GM12878 (cell line): ENCODE data around the gene NLRC5. TPM values are rescaled to one million over a fixed set of nuclear protein-coding genes. Genes with fewer than 3 reads are reported as not detected.

Experiments used
- ATF7 ChIP-seq: fragments of 450-650 bp; IDR thresholded peaks from 2 replicates; pipeline ENCODE4 v1.6.1; 2016; ENCODE audit warnings: low read depth, mild to moderate bottlenecking
- CBX3 ChIP-seq: fragments of 200-600 bp; sonication (generic); IDR thresholded peaks from 2 replicates; pipeline ENCODE4 v1.6.1; 2016; ENCODE audit warnings: low read depth, borderline replicate concordance
- DPF2 ChIP-seq: fragments of 450-650 bp; IDR thresholded peaks from 2 replicates; pipeline ENCODE4 v1.6.1; 2017; ENCODE audit warnings: mild to moderate bottlenecking
- EED ChIP-seq: sonication (generic); IDR thresholded peaks from 2 replicates; pipeline ENCODE4 v1.6.1; 2016; ENCODE audit warnings: antibody characterized with exemption, low read depth
- GATAD2B ChIP-seq: fragments of 450-650 bp; conservative IDR thresholded peaks from 2 replicates; pipeline ENCODE4 v1.6.1; 2017; ENCODE audit warnings: low read depth, mild to moderate bottlenecking, moderate library complexity
- IKZF2 ChIP-seq, 2 experiments: fragments of 450-650 bp; IDR thresholded peaks; 2 replicates each; pipeline ENCODE4 v1.6.1; 2017; ENCODE audit warnings: mild to moderate bottlenecking in 2 of 2, moderate library complexity in 2 of 2
- IRF4 ChIP-seq: IDR thresholded peaks from 2 replicates; pipeline ENCODE4 v1.6.1; 2011; ENCODE audit warnings: low read depth, low read length
- KDM1A ChIP-seq: fragments of 200-600 bp; sonication (generic); IDR thresholded peaks from 2 replicates; pipeline ENCODE4 v1.6.1; 2016; ENCODE audit warnings: borderline replicate concordance
- LARP7 ChIP-seq: fragments of 450-650 bp; IDR thresholded peaks from 2 replicates; pipeline ENCODE4 v1.6.1; 2017; ENCODE audit warnings: mild to moderate bottlenecking
- MTA2 ChIP-seq: fragments of 450-650 bp; IDR thresholded peaks from 2 replicates; pipeline ENCODE4 v1.6.1; 2016; ENCODE audit warnings: low read depth, mild to moderate bottlenecking, moderate library complexity
- MYC ChIP-seq: IDR thresholded peaks from 2 replicates; pipeline ENCODE4 v1.6.1; 2011; ENCODE audit warnings: mild to moderate bottlenecking, low read length, moderate library complexity, inconsistent platforms; ENCODE audit not compliant: insufficient read depth, insufficient replicate concordance, insufficient read length, severe bottlenecking
- NFIC ChIP-seq: IDR thresholded peaks from 2 replicates; pipeline ENCODE4 v1.6.1; 2012; ENCODE audit warnings: low read depth, mild to moderate bottlenecking, inconsistent platforms, low read length, moderate library complexity
- POLR2A ChIP-seq: IDR thresholded peaks from 2 replicates; pipeline ENCODE4 v1.6.1; 2011; ENCODE audit warnings: low read depth, mild to moderate bottlenecking, low read length
- POLR2AphosphoS2 ChIP-seq: IDR thresholded peaks from 2 replicates; pipeline ENCODE4 v1.6.1; 2011; ENCODE audit warnings: low read depth, mild to moderate bottlenecking, low read length, improper control_type of control experiment, moderate library complexity
- SP1 ChIP-seq: IDR thresholded peaks from one replicate; pipeline ENCODE4 v1.6.1; 2011; ENCODE audit warnings: low read depth, low read length
- SREBF1 ChIP-seq: IDR thresholded peaks from 2 replicates; pipeline ENCODE4 v1.6.1; 2012; ENCODE audit warnings: mild to moderate bottlenecking, low read length
- SRF ChIP-seq, 2 experiments: IDR thresholded peaks; 2 replicates each; pipeline ENCODE4 v1.6.1; 2011; ENCODE audit warnings: low read depth in 2 of 2, low read length in 2 of 2, mild to moderate bottlenecking in 1 of 2, moderate library complexity in 1 of 2
- TBL1XR1 ChIP-seq: IDR thresholded peaks from 2 replicates; pipeline ENCODE4 v1.6.1; 2012; ENCODE audit warnings: low read depth, low read length, improper control_type of control experiment
- YY1 ChIP-seq: IDR thresholded peaks from 2 replicates; pipeline ENCODE4 v1.6.1; 2011; ENCODE audit warnings: low read depth, mild to moderate bottlenecking, low read length
- polyA plus RNA-seq, 11 experiments: library from polyadenylated mRNA; depleted of rRNA in 4 of 11; unstranded in 6 of 11; stranded (reverse) in 5 of 11; fragments of >200 nt; fragmentation: Nextera tagmentation in 4 of 11; fragmentation: Illumina TruSeq in 1 of 11; extraction: Ambion mirVana in 4 of 11; extraction: Trizol in 1 of 11; gene quantifications; 1 replicate in 1 of 11; 2 replicates in 10 of 11; pipeline versions ENCODE4 v1.2.1 to v1.2.3, GENCODE V29; 2011 to 2016; ENCODE audit warnings: inconsistent platforms in 2 of 11, missing spikeins in 2 of 11, low read depth in 1 of 11
- total RNA-seq, 4 experiments: library from RNA; depleted of rRNA in 3 of 4; stranded (reverse); fragments of >200 nt in 3 of 4; fragmentation: Illumina TruSeq in 1 of 4; extraction: Trizol in 1 of 4; gene quantifications; 2 replicates each; pipeline versions ENCODE4 v1.2.1 to v1.2.3, GENCODE V29; 2013 to 2021
- TF ChIP-seq, protein P1 (sequence below): fragments of 450-650 bp; IDR thresholded peaks from 2 replicates; pipeline ENCODE4 v1.6.1; 2018; ENCODE audit warnings: mild to moderate bottlenecking, low read depth, moderate library complexity; ENCODE audit not compliant: partially characterized antibody
- TF ChIP-seq, protein P2 (sequence below): fragments of 450-650 bp; IDR thresholded peaks from 2 replicates; pipeline ENCODE4 v1.6.1; 2017; ENCODE audit warnings: borderline replicate concordance
- TF ChIP-seq, protein P3 (sequence below): IDR thresholded peaks from 2 replicates; pipeline ENCODE4 v1.6.1; 2012; ENCODE audit warnings: low read depth, low read length, improper control_type of control experiment
- TF ChIP-seq, protein P4 (sequence below): IDR thresholded peaks from 2 replicates; pipeline ENCODE4 v1.6.1; 2011; ENCODE audit warnings: borderline replicate concordance, low read depth, mild to moderate bottlenecking, moderate library complexity, mixed read lengths, low read length; ENCODE audit not compliant: insufficient read depth; ENCODE audit errors: extremely low read length
- TF ChIP-seq, protein P5 (sequence below): IDR thresholded peaks from 2 replicates; pipeline ENCODE4 v1.6.1; 2012; ENCODE audit warnings: low read length, inconsistent platforms

Gene NLRC5
- total and polyA plus RNA-seq, 10 of the 15 experiments (the other 5 are each of a cell fraction or from before 2014, with no cell fraction given) = 13.1 to 105 (median 57.3) TPM

DNA sequence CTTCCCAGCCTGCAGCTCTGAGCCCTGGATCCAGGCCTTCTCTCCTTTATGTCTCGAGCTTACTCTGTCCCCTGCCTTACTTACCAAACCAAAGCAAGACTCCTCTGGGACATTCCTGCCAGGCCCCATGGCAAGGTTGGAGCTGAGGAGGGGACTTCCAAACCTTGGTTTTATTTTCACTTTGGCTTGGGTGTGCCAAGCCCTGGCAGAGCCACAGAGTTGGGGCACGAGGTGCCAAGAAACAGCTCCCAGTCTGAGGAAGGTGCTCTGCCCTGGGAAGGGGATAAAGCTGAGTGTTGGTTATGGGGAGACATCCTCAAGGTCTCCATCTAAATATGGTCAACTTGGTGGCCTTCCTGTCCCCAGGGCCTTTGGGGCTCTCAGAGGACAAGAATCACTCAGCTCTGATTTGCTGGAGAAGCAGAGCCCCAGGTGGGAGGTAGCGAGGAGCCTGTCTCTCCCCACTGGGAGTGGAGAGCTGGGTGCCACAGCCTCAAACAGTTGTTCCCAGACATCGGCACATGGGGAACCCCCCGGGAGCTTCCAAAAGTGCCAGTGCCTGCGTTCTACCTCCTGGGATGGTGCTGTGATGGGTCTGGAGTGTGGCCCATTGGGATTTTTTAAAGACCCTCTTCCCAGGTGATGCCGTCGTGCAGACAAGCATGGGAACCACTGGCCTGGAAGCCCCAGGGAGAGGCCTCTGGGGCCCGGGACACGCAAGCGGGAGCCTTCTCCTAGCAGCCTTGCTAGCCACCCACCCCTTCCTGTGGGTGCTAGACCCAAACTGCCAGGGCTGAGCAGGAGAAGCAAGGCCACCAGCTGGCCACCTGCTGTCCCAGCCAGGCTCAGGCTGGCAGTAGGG lies 10.3 kb downstream of the NLRC5 start (continued):
- TF ChIP-seq, protein P1, sequence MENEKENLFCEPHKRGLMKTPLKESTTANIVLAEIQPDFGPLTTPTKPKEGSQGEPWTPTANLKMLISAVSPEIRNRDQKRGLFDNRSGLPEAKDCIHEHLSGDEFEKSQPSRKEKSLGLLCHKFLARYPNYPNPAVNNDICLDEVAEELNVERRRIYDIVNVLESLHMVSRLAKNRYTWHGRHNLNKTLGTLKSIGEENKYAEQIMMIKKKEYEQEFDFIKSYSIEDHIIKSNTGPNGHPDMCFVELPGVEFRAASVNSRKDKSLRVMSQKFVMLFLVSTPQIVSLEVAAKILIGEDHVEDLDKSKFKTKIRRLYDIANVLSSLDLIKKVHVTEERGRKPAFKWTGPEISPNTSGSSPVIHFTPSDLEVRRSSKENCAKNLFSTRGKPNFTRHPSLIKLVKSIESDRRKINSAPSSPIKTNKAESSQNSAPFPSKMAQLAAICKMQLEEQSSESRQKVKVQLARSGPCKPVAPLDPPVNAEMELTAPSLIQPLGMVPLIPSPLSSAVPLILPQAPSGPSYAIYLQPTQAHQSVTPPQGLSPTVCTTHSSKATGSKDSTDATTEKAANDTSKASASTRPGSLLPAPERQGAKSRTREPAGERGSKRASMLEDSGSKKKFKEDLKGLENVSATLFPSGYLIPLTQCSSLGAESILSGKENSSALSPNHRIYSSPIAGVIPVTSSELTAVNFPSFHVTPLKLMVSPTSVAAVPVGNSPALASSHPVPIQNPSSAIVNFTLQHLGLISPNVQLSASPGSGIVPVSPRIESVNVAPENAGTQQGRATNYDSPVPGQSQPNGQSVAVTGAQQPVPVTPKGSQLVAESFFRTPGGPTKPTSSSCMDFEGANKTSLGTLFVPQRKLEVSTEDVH = no peak
- TF ChIP-seq KDM1A (no peak), LARP7 (no peak), ATF7 (no peak), YY1 (no peak), SREBF1 (no peak), POLR2A (peak; percentile 50; the same call in 1 of the 2 replicates), IKZF2 (IDR thresholded peaks at IDR 0.05) (peak; percentile 54 to 75), IRF4 (0 out of 2 replicates have a peak, but pooled peaks have one; percentile 26), MTA2 (0 out of 2 replicates have a peak, but pooled peaks have one; percentile 14), TBL1XR1 (no peak), MYC (no peak), POLR2AphosphoS2 (0 out of 2 replicates have a peak, but pooled peaks have one; percentile 27), NFIC (peak; percentile 46; the same call in 1 of the 2 replicates), GATAD2B (peak; percentile 84), CBX3 (no peak), DPF2 (0 out of 2 replicates have a peak, but pooled peaks have one; percentile 19), SP1 (no peak), SRF (IDR thresholded peaks at IDR 0.05; ENCODE audit: low read depth in 2 of 2, low read length in 2 of 2) (peak; percentile 77 to 87), EED (peak; percentile 38; the same call in 1 of the 2 replicates)
- TF ChIP-seq, protein P2, sequence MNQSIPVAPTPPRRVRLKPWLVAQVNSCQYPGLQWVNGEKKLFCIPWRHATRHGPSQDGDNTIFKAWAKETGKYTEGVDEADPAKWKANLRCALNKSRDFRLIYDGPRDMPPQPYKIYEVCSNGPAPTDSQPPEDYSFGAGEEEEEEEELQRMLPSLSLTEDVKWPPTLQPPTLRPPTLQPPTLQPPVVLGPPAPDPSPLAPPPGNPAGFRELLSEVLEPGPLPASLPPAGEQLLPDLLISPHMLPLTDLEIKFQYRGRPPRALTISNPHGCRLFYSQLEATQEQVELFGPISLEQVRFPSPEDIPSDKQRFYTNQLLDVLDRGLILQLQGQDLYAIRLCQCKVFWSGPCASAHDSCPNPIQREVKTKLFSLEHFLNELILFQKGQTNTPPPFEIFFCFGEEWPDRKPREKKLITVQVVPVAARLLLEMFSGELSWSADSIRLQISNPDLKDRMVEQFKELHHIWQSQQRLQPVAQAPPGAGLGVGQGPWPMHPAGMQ = no peak
- TF ChIP-seq, protein P3, sequence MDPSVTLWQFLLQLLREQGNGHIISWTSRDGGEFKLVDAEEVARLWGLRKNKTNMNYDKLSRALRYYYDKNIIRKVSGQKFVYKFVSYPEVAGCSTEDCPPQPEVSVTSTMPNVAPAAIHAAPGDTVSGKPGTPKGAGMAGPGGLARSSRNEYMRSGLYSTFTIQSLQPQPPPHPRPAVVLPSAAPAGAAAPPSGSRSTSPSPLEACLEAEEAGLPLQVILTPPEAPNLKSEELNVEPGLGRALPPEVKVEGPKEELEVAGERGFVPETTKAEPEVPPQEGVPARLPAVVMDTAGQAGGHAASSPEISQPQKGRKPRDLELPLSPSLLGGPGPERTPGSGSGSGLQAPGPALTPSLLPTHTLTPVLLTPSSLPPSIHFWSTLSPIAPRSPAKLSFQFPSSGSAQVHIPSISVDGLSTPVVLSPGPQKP = peak; percentile 98
- TF ChIP-seq, protein P4, sequence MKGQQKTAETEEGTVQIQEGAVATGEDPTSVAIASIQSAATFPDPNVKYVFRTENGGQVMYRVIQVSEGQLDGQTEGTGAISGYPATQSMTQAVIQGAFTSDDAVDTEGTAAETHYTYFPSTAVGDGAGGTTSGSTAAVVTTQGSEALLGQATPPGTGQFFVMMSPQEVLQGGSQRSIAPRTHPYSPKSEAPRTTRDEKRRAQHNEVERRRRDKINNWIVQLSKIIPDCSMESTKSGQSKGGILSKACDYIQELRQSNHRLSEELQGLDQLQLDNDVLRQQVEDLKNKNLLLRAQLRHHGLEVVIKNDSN = no peak
- TF ChIP-seq, protein P5, sequence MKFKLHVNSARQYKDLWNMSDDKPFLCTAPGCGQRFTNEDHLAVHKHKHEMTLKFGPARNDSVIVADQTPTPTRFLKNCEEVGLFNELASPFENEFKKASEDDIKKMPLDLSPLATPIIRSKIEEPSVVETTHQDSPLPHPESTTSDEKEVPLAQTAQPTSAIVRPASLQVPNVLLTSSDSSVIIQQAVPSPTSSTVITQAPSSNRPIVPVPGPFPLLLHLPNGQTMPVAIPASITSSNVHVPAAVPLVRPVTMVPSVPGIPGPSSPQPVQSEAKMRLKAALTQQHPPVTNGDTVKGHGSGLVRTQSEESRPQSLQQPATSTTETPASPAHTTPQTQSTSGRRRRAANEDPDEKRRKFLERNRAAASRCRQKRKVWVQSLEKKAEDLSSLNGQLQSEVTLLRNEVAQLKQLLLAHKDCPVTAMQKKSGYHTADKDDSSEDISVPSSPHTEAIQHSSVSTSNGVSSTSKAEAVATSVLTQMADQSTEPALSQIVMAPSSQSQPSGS = no peak
